SK-N-SH (cell line): ENCODE measurements around the gene TMEM106C. TPM values are rescaled to one million over a fixed set of nuclear protein-coding genes. Genes with fewer than 3 reads are reported as not detected.

Experiments
- CTCF ChIA-PET: fragments of 300-600, 350-600 bp; formaldehyde crosslinking; extraction: SDS; loops from one replicate; lab custom pipeline; 2021; lab: Yijun Ruan, JAX
- POLR2A ChIA-PET: fragments of 350-600 bp; sonication (Branson Sonifier 250); formaldehyde crosslinking; extraction: SDS; loops from one replicate; lab custom pipeline; 2020; ENCODE audit warnings: antibody characterized with exemption, inconsistent platforms; lab: Yijun Ruan, JAX
- DNase-seq: peaks from one replicate; pipeline ENCODE4 v3.0.0; 2012
- H2AFZ ChIP-seq: fragments of 200-600 bp; sonication (generic); 2 replicates; pipeline ENCODE4 v1.8.1; 2016; ENCODE audit warnings: antibody characterized with exemption, mild to moderate bottlenecking, low read depth
- H3F3A ChIP-seq: fragments of 200-600 bp; sonication (generic); replicated peaks from 2 replicates; pipeline ENCODE3; 2016; ENCODE audit warnings: antibody characterized with exemption, mild to moderate bottlenecking; ENCODE audit not compliant: insufficient read depth
- H3K27ac ChIP-seq, 2 experiments: fragments of 200-500 bp in 1 of 2; fragments of 200-600 bp in 1 of 2; sonication (Bioruptor generic) in 1 of 2; sonication (generic), shearing (Covaris generic) in 1 of 2; 2 replicates each; pipeline versions ENCODE4 v1.5.1 to v1.6.1; 2014 to 2016; ENCODE audit warnings: low read depth in 2 of 2, inconsistent platforms in 1 of 2, low read length in 1 of 2, mild to moderate bottlenecking in 1 of 2, mixed read lengths in 1 of 2
- H3K27me3 ChIP-seq: fragments of 200-600 bp; sonication (generic), shearing (Covaris generic); 2 replicates; pipeline ENCODE4 v1.6.1; 2016; ENCODE audit warnings: mixed run types; ENCODE audit not compliant: insufficient read depth
- H3K36me3 ChIP-seq, 2 experiments: fragments of 200-500 bp in 1 of 2; fragments of 200-600 bp in 1 of 2; sonication (Bioruptor generic) in 1 of 2; sonication (generic) in 1 of 2; replicated peaks in 1 of 2; 2 replicates each; pipeline versions ENCODE3 to v1.5.1; 2014 to 2016; ENCODE audit warnings: low read length in 1 of 2, mild to moderate bottlenecking in 1 of 2; ENCODE audit not compliant: insufficient read depth in 2 of 2, control insufficient read depth in 1 of 2
- H3K4me1 ChIP-seq, 2 experiments: fragments of 200-500 bp in 1 of 2; fragments of 200-600 bp in 1 of 2; sonication (Bioruptor generic) in 1 of 2; sonication (generic), shearing (Covaris generic) in 1 of 2; 2 replicates each; pipeline versions ENCODE4 v1.5.1 to v1.6.1; 2014 to 2016; ENCODE audit warnings: low read depth in 1 of 2, low read length in 1 of 2, mixed run types in 1 of 2; ENCODE audit not compliant: insufficient read depth in 2 of 2, control insufficient read depth in 1 of 2
- H3K4me2 ChIP-seq: fragments of 200-600 bp; sonication (generic), shearing (Covaris generic); 2 replicates; pipeline ENCODE4 v1.6.1; 2017; ENCODE audit warnings: mixed run types
- H3K4me3 ChIP-seq, 2 experiments: fragments of 200-500 bp in 1 of 2; fragments of 200-600 bp in 1 of 2; sonication (Bioruptor generic) in 1 of 2; sonication (generic), shearing (Covaris generic) in 1 of 2; 2 replicates each; pipeline versions ENCODE4 v1.5.1 to v1.8.1; 2014 to 2016; ENCODE audit warnings: low read depth in 2 of 2, inconsistent platforms in 1 of 2, low read length in 1 of 2, mild to moderate bottlenecking in 1 of 2, mixed read lengths in 1 of 2, moderate library complexity in 1 of 2
- H3K79me2 ChIP-seq: fragments of 200-600 bp; sonication (generic); 2 replicates; pipeline ENCODE4 v1.8.1; 2017; ENCODE audit warnings: mild to moderate bottlenecking; ENCODE audit not compliant: insufficient read depth
- H3K9ac ChIP-seq: fragments of 200-600 bp; sonication (generic); 2 replicates; pipeline ENCODE4 v1.6.1; 2017; ENCODE audit warnings: mixed run types
- H3K9me2 ChIP-seq: fragments of 200-600 bp; sonication (generic); 2 replicates; pipeline ENCODE4 v1.6.1; 2017; ENCODE audit warnings: mixed run types
- H3K9me3 ChIP-seq: fragments of 200-600 bp; sonication (generic); 2 replicates; pipeline ENCODE4 v1.6.1; 2017; ENCODE audit warnings: mixed run types, mild to moderate bottlenecking, moderate library complexity
- H4K20me1 ChIP-seq: fragments of 200-600 bp; sonication (generic); 2 replicates; pipeline ENCODE4 v1.6.1; 2017; ENCODE audit warnings: mild to moderate bottlenecking, mixed run types; ENCODE audit not compliant: insufficient read depth
- CTCF ChIP-seq: fragments of 200-600 bp; sonication (generic); IDR thresholded peaks from 2 replicates; pipeline ENCODE4 v1.6.1; 2017; ENCODE audit warnings: antibody characterized with exemption, mild to moderate bottlenecking, moderate library complexity
- EP300 ChIP-seq, 2 experiments: IDR thresholded peaks; 2 replicates each; pipeline versions ENCODE4 v1.4.0 to v1.6.1; 2012; ENCODE audit warnings: borderline replicate concordance in 1 of 2, low read depth in 1 of 2, low read length in 1 of 2
- FOSL2 ChIP-seq: IDR thresholded peaks from 2 replicates; pipeline ENCODE4 v1.4.0; 2012; ENCODE audit warnings: low read depth, mild to moderate bottlenecking, moderate library complexity, borderline replicate concordance
- FOXJ3 ChIP-seq: sonication (generic); formaldehyde crosslinking; IDR thresholded peaks from 2 replicates; pipeline ENCODE4 v1.5.1; 2020; ENCODE audit warnings: mild to moderate bottlenecking, missing genetic modification reagents
- GABPA ChIP-seq: IDR thresholded peaks from 2 replicates; pipeline ENCODE4 v1.4.0; 2012; ENCODE audit warnings: low read depth, mild to moderate bottlenecking
- GATA2 ChIP-seq: sonication (generic); formaldehyde crosslinking; IDR thresholded peaks from 2 replicates; pipeline ENCODE4 v1.5.0; 2020; ENCODE audit warnings: mild to moderate bottlenecking, missing genetic modification reagents
- RCOR1 ChIP-seq: fragments of 150-350 bp; IDR thresholded peaks from 2 replicates; pipeline ENCODE4 v1.6.1; 2017; ENCODE audit warnings: antibody characterized with exemption, low read length
- RFX5 ChIP-seq: IDR thresholded peaks from 2 replicates; pipeline ENCODE4 v1.6.1; 2012; ENCODE audit warnings: mild to moderate bottlenecking, improper control_type of control experiment, low read length
- RXRA ChIP-seq: IDR thresholded peaks from 2 replicates; pipeline ENCODE4 v1.4.0; 2012; ENCODE audit warnings: low read depth, mild to moderate bottlenecking, borderline replicate concordance
- SIN3A ChIP-seq: IDR thresholded peaks from 2 replicates; pipeline ENCODE4 v1.6.1; 2012; ENCODE audit warnings: low read depth, mild to moderate bottlenecking, low read length, moderate library complexity, borderline replicate concordance
- WGBS: methylation state at CpG from one replicate; pipeline ENCODE4 v1.1.6; 2017; ENCODE audit warnings: low lambda C conversion rate; 5-methylcytosine and 5-hydroxymethylcytosine counted together
- polyA plus RNA-seq, 3 experiments: library from polyadenylated mRNA; depleted of rRNA; stranded (reverse); fragments of >200 nt; gene quantifications; 2 replicates each; pipeline ENCODE4 v1.2.3, GENCODE V29; 2012
- TF ChIP-seq, protein P1 (sequence below): IDR thresholded peaks from 2 replicates; pipeline ENCODE4 v1.4.0; 2012; ENCODE audit warnings: low read depth, borderline replicate concordance
- TF ChIP-seq, protein P2 (sequence below): IDR thresholded peaks from 2 replicates; pipeline ENCODE4 v1.4.0; 2012; ENCODE audit warnings: low read depth
- TF ChIP-seq, protein P3 (sequence below): IDR thresholded peaks from 2 replicates; pipeline ENCODE4; 2012
- TF ChIP-seq, protein P4 (sequence below): fragments of 150-350 bp; IDR thresholded peaks from 2 replicates; pipeline ENCODE4 v1.6.1; 2016; ENCODE audit warnings: mild to moderate bottlenecking, low read depth, low read length

The TMEM106C gene
- polyA plus RNA-seq, 1 of the 3 experiments (the other 2 are of a cell fraction) = 133 TPM

DNA sequence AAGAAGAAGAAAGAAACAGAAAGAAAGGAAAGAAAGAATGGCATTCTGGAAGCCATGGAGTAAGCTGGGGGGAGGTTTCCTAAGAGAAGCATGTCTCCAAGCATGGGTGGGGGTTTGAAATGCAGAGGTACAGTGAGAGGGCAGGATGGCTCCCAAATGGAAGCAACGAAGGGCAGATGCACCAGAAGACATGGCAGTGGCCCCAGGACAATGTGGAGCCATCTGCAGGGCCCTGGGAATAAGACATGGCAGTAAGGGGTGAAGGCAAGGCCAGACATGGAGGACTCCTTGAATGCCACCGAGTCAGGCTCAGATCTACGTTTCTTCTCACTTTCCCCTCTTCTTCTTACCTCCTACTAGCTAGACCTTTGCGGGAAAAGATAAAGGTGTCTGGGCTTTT, 45.6 kb downstream of the TMEM106C start:
- CTCF ChIA-PET = no interaction called here
- no peak for DNase-seq
- Histone ChIP-seq H3K4me1 (peaks cover 0 to 2% of the 10 kb centered on the region in 2 experiments; a peak in 1 of 4 replicates), H3K9me3 (no peaks in the 10 kb centered on the region), H4K20me1 (no peaks in the 10 kb centered on the region), H3F3A (no peaks in the 10 kb centered on the region), H3K4me2 (no peak overlapping the region), H2AFZ (no peak overlapping the region), H3K9me2 (no peaks in the 10 kb centered on the region), H3K4me3 (no peak overlapping the region), H3K9ac (no peak overlapping the region), H3K79me2 (no peaks in the 10 kb centered on the region), H3K27ac (no peak overlapping the region), H3K27me3 (peaks cover 57% of the 10 kb centered on the region), H3K36me3 (no peaks in the 10 kb centered on the region)
- 50% methylated on average over 4 of the region's 4 CpGs for WGBS
- TF ChIP-seq GABPA (no peak), RFX5 (no peak), FOXJ3 (CRISPR knock-in tag) (no peak), SIN3A (no peak), RXRA (no peak), FOSL2 (no peak), EP300 (IDR thresholded peaks at IDR 0.05; ENCODE audit: borderline replicate concordance in 1 of 2, low read depth in 1 of 2, low read length in 1 of 2) (no peak), RCOR1 (no peak), GATA2 (no peak), CTCF (no peak)
- TF ChIP-seq, protein P1, sequence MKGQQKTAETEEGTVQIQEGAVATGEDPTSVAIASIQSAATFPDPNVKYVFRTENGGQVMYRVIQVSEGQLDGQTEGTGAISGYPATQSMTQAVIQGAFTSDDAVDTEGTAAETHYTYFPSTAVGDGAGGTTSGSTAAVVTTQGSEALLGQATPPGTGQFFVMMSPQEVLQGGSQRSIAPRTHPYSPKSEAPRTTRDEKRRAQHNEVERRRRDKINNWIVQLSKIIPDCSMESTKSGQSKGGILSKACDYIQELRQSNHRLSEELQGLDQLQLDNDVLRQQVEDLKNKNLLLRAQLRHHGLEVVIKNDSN = no peak
- TF ChIP-seq, protein P2, sequence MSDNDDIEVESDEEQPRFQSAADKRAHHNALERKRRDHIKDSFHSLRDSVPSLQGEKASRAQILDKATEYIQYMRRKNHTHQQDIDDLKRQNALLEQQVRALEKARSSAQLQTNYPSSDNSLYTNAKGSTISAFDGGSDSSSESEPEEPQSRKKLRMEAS = no peak
- TF ChIP-seq, protein P3, sequence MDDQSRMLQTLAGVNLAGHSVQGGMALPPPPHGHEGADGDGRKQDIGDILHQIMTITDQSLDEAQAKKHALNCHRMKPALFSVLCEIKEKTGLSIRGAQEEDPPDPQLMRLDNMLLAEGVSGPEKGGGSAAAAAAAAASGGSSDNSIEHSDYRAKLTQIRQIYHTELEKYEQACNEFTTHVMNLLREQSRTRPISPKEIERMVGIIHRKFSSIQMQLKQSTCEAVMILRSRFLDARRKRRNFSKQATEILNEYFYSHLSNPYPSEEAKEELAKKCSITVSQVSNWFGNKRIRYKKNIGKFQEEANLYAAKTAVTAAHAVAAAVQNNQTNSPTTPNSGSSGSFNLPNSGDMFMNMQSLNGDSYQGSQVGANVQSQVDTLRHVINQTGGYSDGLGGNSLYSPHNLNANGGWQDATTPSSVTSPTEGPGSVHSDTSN = no peak
- TF ChIP-seq, protein P4, sequence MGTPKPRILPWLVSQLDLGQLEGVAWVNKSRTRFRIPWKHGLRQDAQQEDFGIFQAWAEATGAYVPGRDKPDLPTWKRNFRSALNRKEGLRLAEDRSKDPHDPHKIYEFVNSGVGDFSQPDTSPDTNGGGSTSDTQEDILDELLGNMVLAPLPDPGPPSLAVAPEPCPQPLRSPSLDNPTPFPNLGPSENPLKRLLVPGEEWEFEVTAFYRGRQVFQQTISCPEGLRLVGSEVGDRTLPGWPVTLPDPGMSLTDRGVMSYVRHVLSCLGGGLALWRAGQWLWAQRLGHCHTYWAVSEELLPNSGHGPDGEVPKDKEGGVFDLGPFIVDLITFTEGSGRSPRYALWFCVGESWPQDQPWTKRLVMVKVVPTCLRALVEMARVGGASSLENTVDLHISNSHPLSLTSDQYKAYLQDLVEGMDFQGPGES = no peak
- POLR2A ChIA-PET = no interaction called here
